HEK293 (cell line): ENCODE results near the gene EYS.

Experiments
- CTCF ChIA-PET: fragments of 350-600 bp; formaldehyde crosslinking; extraction: SDS; loops from one replicate; lab custom pipeline; 2021; ENCODE audit warnings: antibody characterized with exemption; lab: Yijun Ruan, JAX
- POLR2A ChIA-PET: fragments of 300-600 bp; formaldehyde crosslinking; extraction: SDS; loops from one replicate; lab custom pipeline; 2020; ENCODE audit warnings: antibody characterized with exemption, inconsistent platforms; lab: Yijun Ruan, JAX
- H3K27ac ChIP-seq: fragments of 200-500 bp; sonication (Bioruptor generic); 2 replicates; pipeline ENCODE4 v1.5.1; 2014; ENCODE audit warnings: low read depth, low read length, control low read depth, inconsistent platforms; ENCODE audit errors: extremely low read depth
- H3K36me3 ChIP-seq, 2 experiments: fragments of 200-500 bp in 1 of 2; sonication (Bioruptor generic) in 1 of 2; 1 replicate in 1 of 2; 2 replicates in 1 of 2; pipeline ENCODE4 v1.5.1; 2014 to 2017; ENCODE audit warnings: inconsistent platforms in 2 of 2, low read length in 2 of 2; ENCODE audit not compliant: control insufficient read depth in 2 of 2, insufficient read depth in 1 of 2
- H3K4me1 ChIP-seq: fragments of 200-500 bp; sonication (Bioruptor generic); 2 replicates; pipeline ENCODE4 v1.5.1; 2014; ENCODE audit warnings: mild to moderate bottlenecking, low read length, inconsistent platforms; ENCODE audit not compliant: control insufficient read depth, insufficient read depth
- H3K4me3 ChIP-seq: 2 replicates; pipeline ENCODE4 v1.5.1; 2011; ENCODE audit warnings: low read depth, mild to moderate bottlenecking, control low read depth, low read length, moderate library complexity
- H3K9me3 ChIP-seq: fragments of 200-500 bp; sonication (Bioruptor generic); 2 replicates; pipeline ENCODE4 v1.5.1; 2014; ENCODE audit warnings: low read depth, low read length, inconsistent platforms; ENCODE audit not compliant: control insufficient read depth, insufficient read depth
- HOXC10 ChIP-seq: sonication (generic); formaldehyde crosslinking; IDR thresholded peaks from 2 replicates; pipeline ENCODE4 v1.8.1; 2023; ENCODE audit warnings: mild to moderate bottlenecking, missing genetic modification reagents
- KLF9 ChIP-seq: fragments of 450-650 bp; formaldehyde crosslinking; IDR thresholded peaks from 2 replicates; pipeline ENCODE4 v1.5.1; 2016; ENCODE audit warnings: missing biosample characterization, missing genetic modification characterization, low read depth
- OVOL3 ChIP-seq: fragments of 450-650 bp; formaldehyde crosslinking; IDR thresholded peaks from 2 replicates; pipeline ENCODE4 v1.5.1; 2016; ENCODE audit warnings: missing biosample characterization, missing genetic modification characterization
- PRDM1 ChIP-seq: fragments of 450-650 bp; formaldehyde crosslinking; IDR thresholded peaks from 2 replicates; pipeline ENCODE4; 2016; ENCODE audit warnings: missing biosample characterization, missing genetic modification characterization
- SETDB1 ChIP-seq: IDR thresholded peaks from one replicate; pipeline ENCODE4 v1.6.1; 2017; ENCODE audit warnings: mild to moderate bottlenecking, low read length, moderate library complexity, mixed read lengths; ENCODE audit not compliant: insufficient read length
- TRIM28 ChIP-seq: IDR thresholded peaks from 2 replicates; pipeline ENCODE4 v1.6.1; 2011; ENCODE audit warnings: low read length, control low read depth, borderline replicate concordance
- ZBTB8A ChIP-seq: fragments of 450-650 bp; formaldehyde crosslinking; IDR thresholded peaks from 2 replicates; pipeline ENCODE4 v1.5.1; 2016; ENCODE audit warnings: missing biosample characterization, missing genetic modification characterization
- ZNF112 ChIP-seq: fragments of 450-650 bp; formaldehyde crosslinking; IDR thresholded peaks from 2 replicates; pipeline ENCODE4 v1.5.0; 2017; ENCODE audit warnings: missing biosample characterization, missing genetic modification characterization
- ZNF121 ChIP-seq: fragments of 450-650 bp; formaldehyde crosslinking; IDR thresholded peaks from 2 replicates; pipeline ENCODE4 v1.5.1; 2016; ENCODE audit warnings: missing biosample characterization, missing genetic modification characterization
- ZNF341 ChIP-seq: fragments of 450-650 bp; formaldehyde crosslinking; IDR thresholded peaks from 2 replicates; pipeline ENCODE4; 2016; ENCODE audit warnings: low read depth, missing biosample characterization, missing genetic modification characterization
- TF ChIP-seq, protein P1 (sequence below): fragments of 450-650 bp; formaldehyde crosslinking; IDR thresholded peaks from 2 replicates; pipeline ENCODE4 v1.5.1; 2017; ENCODE audit warnings: missing biosample characterization, missing genetic modification characterization
- TF ChIP-seq, protein P2 (sequence below): fragments of 450-650 bp; formaldehyde crosslinking; IDR thresholded peaks from 2 replicates; pipeline ENCODE4 v1.5.1; 2016; ENCODE audit warnings: missing biosample characterization, missing genetic modification characterization
- TF ChIP-seq, protein P3 (sequence below): fragments of 450-650 bp; formaldehyde crosslinking; IDR thresholded peaks from 2 replicates; pipeline ENCODE4 v1.5.1; 2016; ENCODE audit warnings: missing biosample characterization, missing genetic modification characterization
- TF ChIP-seq, protein P4 (sequence below): fragments of 450-650 bp; formaldehyde crosslinking; IDR thresholded peaks from 2 replicates; pipeline ENCODE4 v1.5.1; 2016; ENCODE audit warnings: missing biosample characterization, missing genetic modification characterization

Gene EYS

DNA sequence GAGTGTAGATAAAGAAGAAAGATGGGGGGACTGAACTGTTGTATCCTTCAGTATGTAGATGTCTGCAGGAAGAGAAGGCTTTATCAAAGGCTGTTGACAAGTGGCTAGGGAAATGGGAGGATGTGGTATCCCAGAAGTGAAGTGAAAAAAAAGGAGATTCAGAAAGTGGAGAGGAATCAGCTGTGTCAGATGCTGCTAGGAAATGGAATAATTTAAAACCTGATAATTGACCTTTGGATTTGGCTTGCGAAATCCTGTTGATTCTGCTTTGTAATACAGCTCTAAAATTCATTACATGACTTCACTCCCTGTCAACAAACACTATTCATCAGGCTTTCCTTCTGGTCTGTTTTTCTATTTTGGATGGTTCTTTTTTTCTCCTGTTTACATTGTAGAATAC, 2029.7 kb downstream of the EYS start:
- TF ChIP-seq KLF9 (tag by site-specific recombination) (no peak), PRDM1 (tag by site-specific recombination) (peak; percentile 53; the same call in 1 of the 2 replicates)
- TF ChIP-seq, protein P1, sequence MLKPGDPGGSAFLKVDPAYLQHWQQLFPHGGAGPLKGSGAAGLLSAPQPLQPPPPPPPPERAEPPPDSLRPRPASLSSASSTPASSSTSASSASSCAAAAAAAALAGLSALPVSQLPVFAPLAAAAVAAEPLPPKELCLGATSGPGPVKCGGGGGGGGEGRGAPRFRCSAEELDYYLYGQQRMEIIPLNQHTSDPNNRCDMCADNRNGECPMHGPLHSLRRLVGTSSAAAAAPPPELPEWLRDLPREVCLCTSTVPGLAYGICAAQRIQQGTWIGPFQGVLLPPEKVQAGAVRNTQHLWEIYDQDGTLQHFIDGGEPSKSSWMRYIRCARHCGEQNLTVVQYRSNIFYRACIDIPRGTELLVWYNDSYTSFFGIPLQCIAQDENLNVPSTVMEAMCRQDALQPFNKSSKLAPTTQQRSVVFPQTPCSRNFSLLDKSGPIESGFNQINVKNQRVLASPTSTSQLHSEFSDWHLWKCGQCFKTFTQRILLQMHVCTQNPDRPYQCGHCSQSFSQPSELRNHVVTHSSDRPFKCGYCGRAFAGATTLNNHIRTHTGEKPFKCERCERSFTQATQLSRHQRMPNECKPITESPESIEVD (tag by site-specific recombination) = peak; percentile 42; the same call in 1 of the 2 replicates
- no peak overlapping the region for H3K4me3 ChIP-seq
- H3K9me3 ChIP-seq = no peaks in the 10 kb centered on the region
- peaks cover 7% of the 10 kb centered on the region for H3K4me1 ChIP-seq
- H3K27ac ChIP-seq = no peak overlapping the region
- H3K36me3 ChIP-seq = peaks cover 0 to 41% of the 10 kb centered on the region in 2 experiments; a peak in 2 of 3 replicates
- ChIA-PET POLR2A (no interaction called here), CTCF (no interaction called here)

DNA sequence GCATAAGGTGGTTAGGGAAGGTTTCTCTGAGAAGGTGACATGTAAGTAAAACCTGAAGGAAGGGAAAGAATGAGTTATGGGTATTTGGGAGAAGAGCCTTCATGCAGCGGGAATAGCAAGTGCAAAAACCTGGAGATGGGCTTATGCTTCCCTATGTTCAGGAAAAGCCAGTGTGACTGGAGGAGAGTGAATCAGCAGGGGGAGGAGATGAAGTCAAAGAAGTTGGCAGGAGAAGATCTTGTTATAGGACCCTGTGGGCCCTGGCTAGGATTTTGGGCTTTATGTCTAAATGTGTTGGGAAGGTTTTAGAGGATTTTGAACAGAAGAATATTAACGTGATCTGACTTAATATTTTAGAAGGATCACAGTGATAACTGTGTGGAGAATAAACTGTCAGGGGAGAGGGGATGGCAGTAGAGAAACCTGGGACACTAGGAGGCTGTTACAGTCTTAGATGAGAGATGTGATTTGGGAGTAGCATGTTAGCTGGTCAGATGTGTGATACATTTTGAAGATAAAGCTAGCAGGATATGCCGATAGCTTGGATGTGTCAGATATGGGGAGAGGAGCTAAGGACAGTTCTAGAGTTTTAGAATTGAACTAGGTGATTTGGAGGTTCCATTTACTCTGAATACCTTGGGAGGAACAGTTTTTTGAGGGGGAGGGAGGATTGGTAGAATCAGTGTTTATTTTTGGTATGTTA, 2030.5 kb downstream of the EYS start:
- no peak overlapping the region for H3K4me3 ChIP-seq
- ChIA-PET CTCF (interaction anchor here (0.8 kb wide), 1 partner anchor 33 kb away, joined by 5 read pairs; no protein-coding TSS in a partner anchor), POLR2A (no interaction called here)
- no peaks in the 10 kb centered on the region for H3K9me3 ChIP-seq
- peaks cover 0 to 37% of the 10 kb centered on the region in 2 experiments for H3K36me3 ChIP-seq
- peaks cover 7% of the 10 kb centered on the region for H3K4me1 ChIP-seq
- TF ChIP-seq ZNF341 (tag by site-specific recombination) (0 out of 2 replicates have a peak, but pooled peaks have one; percentile 28), TRIM28 (no peak)
- TF ChIP-seq, all 188 proteins: peak for 1
- H3K27ac ChIP-seq = no peak overlapping the region

DNA sequence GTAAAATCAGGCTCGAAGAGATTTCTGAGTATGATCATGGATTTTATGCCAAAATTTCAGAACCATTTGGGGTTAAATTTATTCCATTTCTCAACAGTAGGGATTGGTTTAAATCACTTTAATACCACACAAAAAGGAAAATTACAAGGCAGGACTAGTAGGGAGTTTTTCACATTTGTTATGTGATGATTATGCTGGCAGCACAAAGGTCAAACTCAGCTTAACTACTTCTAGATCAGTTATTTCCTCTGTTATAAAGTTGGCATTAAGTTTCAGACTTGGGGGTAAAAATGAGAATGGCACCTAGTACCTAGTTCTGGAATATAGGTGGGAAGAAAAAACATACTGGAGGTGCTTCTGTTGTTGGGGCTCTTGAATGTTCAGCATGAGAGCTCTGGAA, 2031.9 kb downstream of the EYS start:
- no peak for TF ChIP-seq HOXC10 (CRISPR knock-in tag)
- TF ChIP-seq ZBTB8A (tag by site-specific recombination) = no peak
- TF ChIP-seq, protein P2, sequence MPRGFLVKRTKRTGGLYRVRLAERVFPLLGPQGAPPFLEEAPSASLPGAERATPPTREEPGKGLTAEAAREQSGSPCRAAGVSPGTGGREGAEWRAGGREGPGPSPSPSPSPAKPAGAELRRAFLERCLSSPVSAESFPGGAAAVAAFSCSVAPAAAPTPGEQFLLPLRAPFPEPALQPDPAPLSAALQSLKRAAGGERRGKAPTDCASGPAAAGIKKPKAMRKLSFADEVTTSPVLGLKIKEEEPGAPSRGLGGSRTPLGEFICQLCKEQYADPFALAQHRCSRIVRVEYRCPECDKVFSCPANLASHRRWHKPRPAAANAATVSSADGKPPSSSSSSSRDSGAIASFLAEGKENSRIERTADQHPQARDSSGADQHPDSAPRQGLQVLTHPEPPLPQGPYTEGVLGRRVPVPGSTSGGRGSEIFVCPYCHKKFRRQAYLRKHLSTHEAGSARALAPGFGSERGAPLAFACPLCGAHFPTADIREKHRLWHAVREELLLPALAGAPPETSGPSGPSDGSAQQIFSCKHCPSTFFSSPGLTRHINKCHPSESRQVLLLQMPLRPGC (tag by site-specific recombination) = no peak
- TF ChIP-seq, protein P3, sequence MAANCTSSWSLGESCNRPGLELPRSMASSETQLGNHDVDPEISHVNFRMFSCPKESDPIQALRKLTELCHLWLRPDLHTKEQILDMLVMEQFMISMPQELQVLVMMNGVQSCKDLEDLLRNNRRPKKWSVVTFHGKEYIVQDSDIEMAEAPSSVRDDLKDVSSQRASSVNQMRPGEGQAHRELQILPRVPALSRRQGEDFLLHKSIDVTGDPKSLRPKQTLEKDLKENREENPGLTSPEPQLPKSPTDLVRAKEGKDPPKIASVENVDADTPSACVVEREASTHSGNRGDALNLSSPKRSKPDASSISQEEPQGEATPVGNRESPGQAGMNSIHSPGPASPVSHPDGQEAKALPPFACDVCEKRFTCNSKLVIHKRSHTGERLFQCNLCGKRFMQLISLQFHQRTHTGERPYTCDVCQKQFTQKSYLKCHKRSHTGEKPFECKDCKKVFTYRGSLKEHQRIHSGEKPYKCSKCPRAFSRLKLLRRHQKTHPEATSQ (tag by site-specific recombination) = no peak
- TF ChIP-seq OVOL3 (tag by site-specific recombination) = no peak
- TF ChIP-seq ZNF112 (tag by site-specific recombination) = no peak
- TF ChIP-seq ZNF121 (tag by site-specific recombination) = no peak
- TF ChIP-seq, protein P4, sequence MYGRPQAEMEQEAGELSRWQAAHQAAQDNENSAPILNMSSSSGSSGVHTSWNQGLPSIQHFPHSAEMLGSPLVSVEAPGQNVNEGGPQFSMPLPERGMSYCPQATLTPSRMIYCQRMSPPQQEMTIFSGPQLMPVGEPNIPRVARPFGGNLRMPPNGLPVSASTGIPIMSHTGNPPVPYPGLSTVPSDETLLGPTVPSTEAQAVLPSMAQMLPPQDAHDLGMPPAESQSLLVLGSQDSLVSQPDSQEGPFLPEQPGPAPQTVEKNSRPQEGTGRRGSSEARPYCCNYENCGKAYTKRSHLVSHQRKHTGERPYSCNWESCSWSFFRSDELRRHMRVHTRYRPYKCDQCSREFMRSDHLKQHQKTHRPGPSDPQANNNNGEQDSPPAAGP = no peak
- no peak for TF ChIP-seq SETDB1
- no peaks in the 10 kb centered on the region for H3K9me3 ChIP-seq
- POLR2A ChIA-PET = no interaction called here
- H3K36me3 ChIP-seq = peaks cover 0 to 33% of the 10 kb centered on the region in 2 experiments
- H3K4me3 ChIP-seq = no peak overlapping the region
- CTCF ChIA-PET = no interaction called here
- peaks cover 9% of the 10 kb centered on the region for H3K4me1 ChIP-seq
- H3K27ac ChIP-seq = no peak overlapping the region
